A673 (cell line): ENCODE data around the gene CAPN9. TPM values are rescaled to one million over a fixed set of nuclear protein-coding genes. Genes with fewer than 3 reads are reported as not detected.

Experiments used
- BruUV-seq: library from RNA; stranded (reverse); fragments of 400-500 nt; replicated peaks from 2 replicates; lab custom pipeline; 2021; lab: Mats Ljungman, UMichigan
- CTCF ChIA-PET: fragments of 300-600 bp; sonication (Branson Sonifier 250); formaldehyde crosslinking; loops from one replicate; lab custom pipeline; 2022; ENCODE audit warnings: antibody characterized with exemption; lab: Charles Lee
- POLR2A ChIA-PET: fragments of 300-600 bp; sonication (Branson Sonifier 250); formaldehyde crosslinking; loops from one replicate; lab custom pipeline; 2022; ENCODE audit warnings: antibody characterized with exemption; ENCODE audit not compliant: low non-redundant PET; lab: Charles Lee
- DNase-seq: peaks from one replicate; pipeline ENCODE4 v3.0.0-alpha.2; 2015; ENCODE audit warnings: low spot score
- H3K27ac ChIP-seq: fragments of 200-600 bp; sonication (generic); 2 replicates; pipeline ENCODE4 v1.5.1; 2016; ENCODE audit warnings: mixed run types, low read depth, mild to moderate bottlenecking, mixed read lengths, antibody characterized with exemption, low read length; ENCODE audit not compliant: poor library complexity, severe bottlenecking
- H3K27me3 ChIP-seq: fragments of 200-600 bp; sonication (generic); replicated peaks from 2 replicates; pipeline ENCODE4 v1.6.1; 2017; ENCODE audit warnings: mixed run types, low read depth, mild to moderate bottlenecking, mixed read lengths, antibody characterized with exemption, low read length; ENCODE audit not compliant: insufficient read depth, poor library complexity
- H3K36me3 ChIP-seq: fragments of 200-600 bp; sonication (generic); 2 replicates; pipeline ENCODE4 v1.6.1; 2016; ENCODE audit warnings: mixed run types, mild to moderate bottlenecking, mixed read lengths, antibody characterized with exemption, low read length; ENCODE audit not compliant: insufficient read depth, poor library complexity, severe bottlenecking
- H3K4me1 ChIP-seq: fragments of 200-600 bp; sonication (generic); 2 replicates; pipeline ENCODE4 v1.6.1; 2017; ENCODE audit warnings: mixed run types, mild to moderate bottlenecking, mixed read lengths, antibody characterized with exemption, low read length; ENCODE audit not compliant: insufficient read depth, poor library complexity, severe bottlenecking
- H3K4me3 ChIP-seq: fragments of 200-600 bp; sonication (generic); 2 replicates; pipeline ENCODE4 v1.5.1; 2016; ENCODE audit warnings: low read depth, mixed run types, mild to moderate bottlenecking, mixed read lengths, low read length; ENCODE audit not compliant: poor library complexity, severe bottlenecking
- H3K9me3 ChIP-seq: fragments of 200-600 bp; sonication (generic); 2 replicates; pipeline ENCODE4 v1.6.1; 2016; ENCODE audit warnings: mixed run types, low read depth, mild to moderate bottlenecking, mixed read lengths, antibody characterized with exemption, low read length; ENCODE audit not compliant: poor library complexity, severe bottlenecking
- CTCF ChIP-seq: fragments of 300-800, 200-600 bp; sonication (generic); conservative IDR thresholded peaks from 2 replicates; pipeline ENCODE4 v1.5.1; 2017; ENCODE audit warnings: low read depth, mild to moderate bottlenecking, antibody characterized with exemption, low read length, moderate library complexity, mixed read lengths
- EZH2 ChIP-seq: fragments of 200-600 bp; sonication (generic); IDR thresholded peaks from 2 replicates; pipeline ENCODE4 v1.6.1; 2017; ENCODE audit warnings: borderline replicate concordance, low read depth, mild to moderate bottlenecking, mixed read lengths, antibody characterized with exemption, low read length; ENCODE audit not compliant: poor library complexity, severe bottlenecking
- intact Hi-C: fragments of 100-400 bp; cut with micrococcal nuclease; formaldehyde crosslinking; loops from one replicate; pipeline ENCODE4 v1.10.0; 2022; ENCODE audit not compliant: unreplicated experiment
- total RNA-seq: library from RNA; stranded (reverse); gene quantifications from 2 replicates; pipeline ENCODE4 v1.2.3, GENCODE V29; 2021

Gene CAPN9
- total RNA-seq, 1 experiment from 2014 or later: not detected

- H3K27ac ChIP-seq: no peak overlapping the region
- no peak overlapping the region for H3K4me3 ChIP-seq
- H3K4me1 ChIP-seq: no peaks in the 10 kb centered on the region
- H3K9me3 ChIP-seq: no peaks in the 10 kb centered on the region
- ChIA-PET CTCF (interaction anchor here (0.6 to 1.3 kb wide), 2 partner anchors 269 to 413 kb away, joined by 3 to 6 read pairs; no protein-coding TSS in a partner anchor), POLR2A (no interaction called here)
- TF ChIP-seq CTCF (peak; percentile 70), EZH2 (no peak)
- DNase-seq: peak; percentile 66
- intact Hi-C loops: loop anchor here (1.0 to 5.0 kb wide), 3 partner anchors 119 to 804 kb away; no protein-coding TSS in a partner anchor
- no TSS peak for BruUV-seq
- no peaks in the 10 kb centered on the region for H3K36me3 ChIP-seq
- H3K27me3 ChIP-seq: no peaks in the 10 kb centered on the region
Observed at GRCh38 chr1:230797942-230798365, 50.8 kb downstream of the CAPN9 start.

GRCh38 chr1:230798491-230798890, 51.3 kb downstream of the CAPN9 start:
- Histone ChIP-seq H3K4me1 (no peaks in the 10 kb centered on the region), H3K36me3 (no peaks in the 10 kb centered on the region), H3K4me3 (no peak overlapping the region), H3K9me3 (no peaks in the 10 kb centered on the region), H3K27ac (no peak overlapping the region), H3K27me3 (no peaks in the 10 kb centered on the region)
- POLR2A ChIA-PET: no interaction called here
- DNase-seq: no peak
- intact Hi-C loops: loop anchor here (1.0 to 5.0 kb wide), 3 partner anchors 118 to 804 kb away; no protein-coding TSS in a partner anchor
- BruUV-seq: no TSS peak
- TF ChIP-seq CTCF (no peak), EZH2 (no peak)
- CTCF ChIA-PET: interaction anchor here (0.6 to 1.3 kb wide), 2 partner anchors 269 to 412 kb away, joined by 3 to 6 read pairs; no protein-coding TSS in a partner anchor

GRCh38 chr1:230800891-230801840, 54.0 kb downstream of the CAPN9 start:
- BruUV-seq: no TSS peak
- CTCF ChIA-PET: interaction anchor here (1.3 kb wide), 1 partner anchor 410 kb away, joined by 3 read pairs; no protein-coding TSS in a partner anchor

More at GRCh38 chr1:230800891-230801840, 54.0 kb downstream of the CAPN9 start:
- Histone ChIP-seq H3K27ac (no peak overlapping the region), H3K27me3 (peaks cover 2% of the 10 kb centered on the region), H3K9me3 (no peaks in the 10 kb centered on the region), H3K4me1 (no peaks in the 10 kb centered on the region), H3K4me3 (no peak overlapping the region), H3K36me3 (no peaks in the 10 kb centered on the region)
- intact Hi-C loops: no loop called here
- no peak for TF ChIP-seq EZH2
- no peak for TF ChIP-seq CTCF
- POLR2A ChIA-PET: no interaction called here
- no peak for DNase-seq
